RPMI7951 (cell line): ENCODE data around the gene COIL. TPM values are rescaled to one million over a fixed set of nuclear protein-coding genes. Genes with fewer than 3 reads are reported as not detected.
"Not testable (repeated sequence)": the region's sequence is repeated elsewhere in the genome, so short reads cannot be mapped to it uniquely, and the experiment has no call there.

Experiments used
- DNase-seq: peaks from one replicate; pipeline ENCODE4 v3.0.0-alpha.2; 2012; ENCODE audit warnings: low read depth
- total RNA-seq: library from RNA; depleted of rRNA; stranded (reverse); fragments of >200 nt; shearing (Covaris generic); gene quantifications from 2 replicates; pipeline ENCODE4 v1.2.3, GENCODE V29; 2014

The COIL gene
- total RNA-seq, 1 experiment from 2014 or later, result 13.2 TPM

GRCh38 chr17:56978441-56979090, 17.7 kb upstream of the COIL start:
- DNase-seq, result peak; percentile 53

- peak; percentile 74 for DNase-seq
These were observed 17.0 kb upstream of the COIL start, which contains the start of gene SCPEP1 for GRCh38 chr17:56977673-56978395. Gene SCPEP1, plus strand, starts transcription at chr17:56978131. Its CDS starts 29 bp downstream, at chr17:56978160.

GRCh38 chr17:56976941-56977608, 16.2 kb upstream of the COIL start:
- no peak for DNase-seq

DNA sequence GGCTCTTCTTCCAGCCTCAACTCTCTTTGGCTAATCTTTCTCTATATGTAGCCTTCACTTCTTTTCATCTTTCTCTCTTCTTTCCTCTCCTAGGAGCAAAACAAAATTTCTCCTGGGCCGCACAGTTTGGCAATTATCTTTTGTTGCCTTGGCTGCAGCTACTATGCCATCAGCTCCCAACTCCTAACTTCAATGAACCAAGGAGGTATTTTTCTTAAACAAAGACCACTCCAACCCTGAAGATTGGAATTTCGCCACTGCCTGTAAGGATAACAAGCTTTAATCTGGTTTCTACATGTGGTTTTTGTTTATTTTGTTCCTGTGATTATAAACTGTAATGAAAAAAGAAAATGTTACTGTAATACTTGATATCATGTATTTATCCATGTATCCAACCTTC, 14.8 kb upstream of the COIL start:
- DNase-seq, result no peak

DNA sequence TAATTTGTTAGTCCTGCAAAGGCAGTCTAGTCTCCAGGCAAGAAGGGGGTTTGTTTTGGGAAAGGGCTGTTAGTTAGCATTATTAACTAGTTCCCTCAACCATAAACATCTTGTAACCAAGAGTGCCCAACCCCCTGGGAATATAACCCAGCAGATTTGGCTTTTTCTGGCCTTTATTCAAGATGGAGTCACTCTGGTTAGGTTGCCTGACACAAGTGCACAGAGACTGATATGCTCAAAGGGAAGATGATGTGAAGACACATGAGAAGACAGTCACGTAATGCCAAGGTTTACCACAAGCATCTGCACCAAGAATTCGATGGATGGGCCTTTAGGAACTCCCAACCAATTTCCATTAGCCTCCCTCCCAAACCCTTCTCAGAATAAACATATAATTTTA, 13.2 kb upstream of the COIL start:
- DNase-seq, result no peak

- no peak for DNase-seq
These were observed 12.7 kb upstream of the COIL start for GRCh38 chr17:56973520-56973919.

DNA sequence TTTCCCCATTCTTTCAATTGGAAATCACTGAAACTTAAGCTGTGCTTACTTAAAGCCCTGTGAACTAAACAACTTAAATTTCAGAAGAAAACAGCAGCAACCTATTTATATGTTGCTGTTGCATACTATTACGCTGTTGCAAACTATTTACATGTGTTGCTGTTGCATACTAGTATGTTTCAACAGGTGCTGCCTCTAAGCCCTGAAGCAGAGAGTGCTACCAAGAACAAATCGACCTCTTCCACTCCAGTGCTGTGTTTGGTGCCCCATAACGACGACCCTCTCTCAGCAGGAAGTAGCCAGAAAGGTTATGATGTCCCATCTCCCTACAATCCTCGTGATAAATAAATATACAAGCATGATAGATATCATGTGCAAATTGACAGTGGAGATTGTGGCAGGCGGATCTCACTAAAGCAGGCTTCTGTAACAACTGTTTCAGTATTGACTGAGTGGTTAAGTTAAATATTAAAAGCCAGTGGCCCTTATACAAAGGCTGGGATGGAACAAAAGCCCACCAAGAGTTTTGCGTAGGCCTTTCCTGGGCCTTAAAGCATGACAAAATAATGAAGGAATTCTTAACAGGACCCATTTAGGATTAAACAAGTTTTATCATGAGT, 11.4 kb upstream of the COIL start:
- no peak for DNase-seq

- no peak for DNase-seq
These were observed 10.1 kb upstream of the COIL start for GRCh38 chr17:56970974-56971373.

GRCh38 chr17:56966338-56966737, 5.5 kb upstream of the COIL start:
- DNase-seq, result no peak

DNA sequence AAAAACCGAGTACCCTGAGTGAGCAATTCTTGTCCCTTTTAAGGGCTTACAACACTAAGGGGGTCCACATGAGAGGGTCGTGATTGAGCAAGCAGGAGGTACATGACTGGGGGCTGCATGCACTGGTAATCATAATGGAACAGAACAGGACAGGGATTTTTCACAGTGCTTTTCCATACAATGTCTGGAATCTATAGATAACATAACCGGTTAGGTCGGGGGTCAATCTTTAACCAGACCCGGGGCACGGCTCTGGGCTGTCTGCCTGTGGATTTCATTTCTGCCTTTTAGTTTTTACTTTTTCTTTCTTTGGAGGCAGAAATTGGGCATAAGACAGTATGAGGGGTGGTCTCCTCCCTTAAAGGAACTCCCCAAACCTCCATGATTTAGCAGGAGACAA, 4.8 kb upstream of the COIL start:
- not testable (repeated sequence) for DNase-seq

DNA sequence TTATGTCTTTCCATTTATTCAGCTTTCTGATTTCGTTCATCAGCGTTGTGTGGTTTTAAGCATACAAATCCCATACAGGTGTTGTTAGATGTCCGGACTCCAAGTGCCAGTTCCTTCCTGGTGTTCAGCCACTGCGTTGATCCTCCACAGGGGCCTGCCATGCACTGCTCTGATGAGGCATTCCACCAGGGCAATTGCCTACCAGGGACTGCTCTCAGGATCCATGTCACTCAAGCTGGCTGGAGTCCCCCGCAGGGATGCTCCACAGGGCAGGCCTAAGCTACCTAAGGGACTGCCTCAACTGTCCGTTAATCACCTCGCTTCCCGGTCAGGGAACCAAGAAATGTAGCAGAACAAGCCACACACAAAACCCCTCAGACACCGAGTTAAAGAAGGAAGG, 4.4 kb upstream of the COIL start:
- not testable (repeated sequence) for DNase-seq

GRCh38 chr17:56956992-56957391, 3.9 kb downstream of the COIL start:
- no peak for DNase-seq

DNA sequence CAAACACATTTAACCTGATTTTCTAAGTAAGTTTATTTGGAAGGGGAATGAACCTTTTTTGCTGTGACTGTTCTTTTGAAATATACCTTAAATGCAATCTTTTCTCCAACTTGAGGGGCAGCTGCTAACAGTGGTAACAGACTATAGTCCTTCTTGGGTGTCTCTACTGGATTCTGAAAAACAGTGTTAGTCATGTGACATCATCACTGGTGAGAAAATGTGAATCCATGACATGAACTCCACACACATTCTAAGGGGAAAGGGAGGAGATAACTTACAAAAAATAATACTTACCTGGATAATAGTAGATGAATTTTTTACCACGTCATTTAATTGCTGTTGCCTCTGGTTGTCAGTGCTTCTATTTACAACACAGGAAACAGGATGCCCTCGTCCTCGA, 11.3 kb downstream of the COIL start:
- no peak for DNase-seq

GRCh38 chr17:56948491-56948890, 12.4 kb downstream of the COIL start:
- no peak for DNase-seq

DNA sequence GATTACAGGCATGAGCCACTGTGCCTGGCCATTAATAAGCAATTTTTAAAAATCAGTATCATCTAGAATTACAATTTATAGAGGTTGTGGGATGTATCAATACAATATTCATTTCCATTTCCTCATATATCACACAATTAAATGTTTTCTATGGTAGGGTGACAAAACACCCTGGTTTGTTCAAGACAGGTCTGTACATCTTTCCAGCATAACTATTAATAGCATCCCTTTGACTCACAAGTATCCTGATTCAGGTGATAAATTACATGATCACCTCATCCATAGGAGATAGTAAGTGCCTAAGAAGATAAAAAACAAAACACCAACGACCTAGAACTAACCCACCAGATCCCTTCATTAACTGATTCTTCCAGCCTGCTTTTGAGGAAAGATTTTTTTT, 13.1 kb downstream of the COIL start:
- no peak for DNase-seq

DNA sequence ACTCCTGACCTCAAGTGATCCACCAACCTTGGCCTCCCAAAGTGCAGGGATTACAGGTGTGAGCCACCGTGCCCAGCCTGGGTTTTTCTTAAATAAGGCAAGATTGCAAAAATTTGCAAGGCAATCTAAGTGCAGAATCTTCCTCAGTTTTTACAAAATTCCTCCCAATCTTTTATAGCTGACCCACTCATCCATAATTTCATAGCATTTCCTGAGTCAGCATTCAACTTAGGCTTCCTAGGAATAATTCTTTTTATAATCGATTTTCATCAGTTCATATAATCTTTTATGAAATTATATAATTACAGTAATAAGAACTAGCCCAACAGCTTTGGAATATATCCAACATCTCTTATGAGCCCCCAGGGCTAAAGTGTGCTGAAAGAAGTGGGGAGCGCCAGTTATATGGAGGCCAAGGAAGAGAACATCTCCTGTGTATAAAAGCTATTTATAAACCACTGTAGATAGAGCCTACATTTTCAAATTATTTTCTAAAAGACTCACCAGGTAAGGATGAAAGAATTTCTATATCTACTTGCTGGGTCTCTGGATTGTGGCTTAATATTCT, 14.8 kb downstream of the COIL start:
- no peak for DNase-seq

- no peak for DNase-seq
These were observed 17.2 kb downstream of the COIL start for GRCh38 chr17:56943505-56944125.

DNA sequence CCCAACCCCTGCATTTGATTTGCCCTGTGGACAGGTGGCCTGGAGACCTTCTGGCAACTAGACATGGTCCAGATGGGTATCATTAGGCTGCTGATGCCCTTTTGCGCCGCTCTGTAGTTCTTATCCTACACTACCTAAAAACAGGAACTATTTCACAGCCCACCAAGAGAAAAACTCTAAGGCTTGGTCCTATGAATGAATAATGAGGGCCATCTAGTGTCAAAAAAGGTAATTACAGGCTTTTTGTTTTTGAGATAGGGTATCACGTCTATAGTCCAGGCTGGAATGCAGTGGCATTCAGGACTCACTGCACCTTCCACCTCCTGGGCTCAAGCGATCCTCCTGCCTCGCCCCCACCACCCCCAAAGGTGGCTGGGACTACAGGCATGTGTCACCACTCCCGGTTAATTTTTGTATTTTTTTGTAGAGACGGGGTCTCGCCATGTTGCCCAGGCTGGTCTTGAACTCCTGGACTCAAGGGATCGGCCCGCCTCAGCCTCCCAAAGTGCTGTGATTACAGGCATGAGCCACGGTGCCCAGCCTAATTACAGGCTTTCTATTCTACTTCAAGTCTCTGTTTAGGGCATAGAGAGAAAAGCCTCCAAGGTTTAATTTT, 20.9 kb downstream of the COIL start:
- DNase-seq, result peak; percentile 47

- DNase-seq, result not testable (repeated sequence)
These were observed 22.6 kb downstream of the COIL start for GRCh38 chr17:56938206-56938605.

GRCh38 chr17:56937687-56938086, 23.2 kb downstream of the COIL start:
- peak; percentile 45 for DNase-seq

DNA sequence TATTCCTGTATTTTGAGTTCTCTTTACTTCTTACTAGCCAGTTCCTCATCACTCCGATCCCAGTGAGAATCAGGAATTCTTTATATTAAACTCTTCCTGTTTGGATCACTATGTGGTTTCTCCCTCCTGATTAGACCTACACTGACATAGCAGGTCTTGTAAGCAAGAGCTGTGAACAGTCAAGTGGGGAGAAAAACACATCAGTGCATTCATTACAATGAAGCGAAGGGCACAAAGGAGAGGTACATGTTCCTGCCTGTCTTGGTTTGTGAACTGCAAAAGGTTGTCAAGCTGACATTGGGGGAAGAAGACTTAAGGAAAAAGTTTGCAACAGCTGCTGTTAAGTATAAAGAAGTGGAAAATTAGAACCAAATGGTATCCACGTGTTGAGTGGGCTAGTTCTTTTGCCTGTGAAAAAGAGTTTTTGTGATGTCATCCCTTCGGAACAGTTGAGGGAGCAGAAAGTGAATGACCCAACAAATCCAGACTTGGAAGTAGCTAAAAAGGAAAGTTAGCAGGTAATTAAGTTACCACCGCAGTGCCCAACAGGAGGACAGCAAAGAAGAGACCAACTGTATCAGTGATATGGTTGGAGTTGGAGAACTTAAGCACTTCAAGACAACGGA, 24.0 kb downstream of the COIL start:
- no peak for DNase-seq
